HG03520 (cell line): ENCODE results near the gene ARAP3.

ENCODE experiments used
- ATAC-seq: cut with Tn5 transposase; IDR thresholded peaks from one replicate; pipeline ENCODE4 v1.9.1; 2021; ENCODE audit warnings: mild to moderate bottlenecking, moderate library complexity; ENCODE audit not compliant: unreplicated experiment

ARAP3 gene

DNA sequence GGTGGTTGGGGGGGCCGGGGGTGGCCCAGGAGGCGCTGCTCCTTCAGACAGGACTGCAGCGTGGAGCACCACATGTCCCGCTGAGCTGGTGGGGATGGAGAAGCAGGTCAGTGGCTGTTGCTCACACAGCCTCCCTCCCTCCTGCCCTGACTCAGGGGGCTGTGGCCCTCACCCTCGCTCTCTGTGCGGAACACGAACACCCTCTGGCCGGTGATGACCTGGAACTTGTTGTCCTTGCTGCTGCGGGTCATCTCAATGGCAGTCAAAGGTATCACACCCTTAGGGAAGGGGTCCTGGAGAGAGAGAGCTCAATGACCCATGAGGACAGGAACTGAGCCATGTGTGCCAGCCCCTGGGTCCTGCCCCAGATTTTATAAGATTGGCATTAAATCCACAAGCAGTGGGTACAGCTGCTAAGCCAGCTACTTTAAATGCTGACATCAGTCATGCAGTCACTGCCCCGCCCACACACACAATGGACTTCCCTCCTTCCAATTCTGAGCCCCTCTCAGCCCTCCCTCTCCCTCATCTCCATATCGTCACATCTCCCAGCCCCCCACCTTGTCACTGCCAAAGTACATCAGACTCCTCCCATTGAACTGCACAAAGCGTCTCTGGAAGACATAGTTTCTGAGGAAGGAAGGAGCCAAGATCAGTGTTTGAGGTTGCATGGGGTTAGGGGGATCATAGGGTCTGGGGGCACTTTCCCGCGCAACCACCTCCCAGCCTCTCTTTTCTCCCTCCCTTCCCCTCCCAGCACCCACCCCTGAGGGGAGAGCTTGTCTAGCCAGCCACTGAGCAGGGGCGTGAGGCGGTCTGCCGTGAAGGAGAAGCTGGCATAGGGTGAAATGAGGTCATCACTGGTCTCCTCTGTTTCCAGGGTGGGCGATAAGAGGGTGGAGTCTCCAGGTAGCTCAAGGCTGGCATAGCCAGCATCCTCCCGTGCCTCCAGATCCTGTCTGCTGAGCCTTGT, 8.9 kb downstream of the ARAP3 start:
- no peak for ATAC-seq

- no peak for ATAC-seq
Measured at GRCh38 chr5:141672071-141672840, 9.8 kb downstream of the ARAP3 start.

DNA sequence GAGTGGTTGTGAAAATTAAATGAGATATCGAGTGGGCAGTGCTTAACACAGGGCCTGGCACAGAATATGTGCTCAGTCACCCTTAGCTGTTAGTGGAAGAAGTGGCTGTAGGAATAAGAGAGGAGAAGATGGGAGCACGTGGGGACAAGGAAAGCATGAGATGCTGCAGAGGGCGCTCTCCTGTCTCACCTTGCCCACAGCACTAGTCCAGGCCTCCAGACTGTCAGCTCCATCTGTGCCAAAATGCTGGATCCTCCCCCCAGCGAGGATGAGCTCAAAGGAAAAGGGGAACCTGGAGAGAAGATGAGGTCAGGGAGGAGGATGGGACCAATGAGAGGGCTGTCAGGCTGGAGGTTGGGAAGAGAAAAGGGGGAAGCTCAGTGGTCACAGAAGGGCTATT, 12.5 kb downstream of the ARAP3 start:
- ATAC-seq: no peak

- ATAC-seq: no peak
Measured at GRCh38 chr5:141668601-141669265, 13.3 kb downstream of the ARAP3 start.

DNA sequence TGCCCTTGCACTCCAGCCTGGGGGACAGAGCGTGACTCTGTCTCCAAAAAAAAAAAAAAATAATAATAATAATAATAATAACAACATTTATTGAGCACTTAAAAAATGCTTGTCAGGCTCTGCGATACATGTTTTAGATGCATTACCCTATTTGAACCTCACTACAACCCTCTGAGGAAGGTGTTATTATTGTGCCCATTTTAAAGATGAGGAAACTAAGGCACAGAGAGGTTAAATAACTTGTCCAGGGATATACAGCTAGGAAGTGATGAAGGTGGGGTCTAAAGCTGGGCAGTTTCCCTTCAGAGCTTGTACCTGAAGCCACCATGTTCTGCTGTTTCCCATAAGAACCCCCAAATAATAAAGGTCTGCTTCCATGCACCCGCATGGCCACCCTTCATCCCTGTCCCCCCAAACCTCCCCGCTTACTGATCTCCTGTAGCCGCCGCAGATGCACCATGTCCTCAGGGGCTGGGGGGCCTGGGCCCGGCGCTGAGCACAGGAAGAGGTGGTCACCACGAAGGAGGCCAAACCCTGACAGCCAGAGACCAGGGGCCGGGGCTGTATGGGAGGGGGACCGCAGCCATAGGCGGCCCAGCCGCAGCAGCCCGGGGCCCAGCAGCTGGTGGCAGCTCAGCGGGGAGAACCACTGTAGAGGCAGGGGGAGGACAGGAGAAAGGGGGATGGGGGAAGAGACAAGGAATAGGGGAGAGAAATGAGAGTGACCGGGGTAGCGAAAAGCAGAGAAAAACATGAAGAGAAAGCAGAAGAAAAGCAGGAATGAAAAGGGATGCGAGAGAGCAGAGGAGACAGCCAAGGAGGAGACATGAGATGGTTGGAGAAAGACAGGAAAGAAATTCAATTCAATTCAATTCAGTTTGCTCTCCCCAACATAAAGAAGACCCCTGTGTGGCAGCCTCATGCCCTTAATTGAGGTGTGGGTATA, 15.8 kb downstream of the ARAP3 start:
- no peak for ATAC-seq

GRCh38 chr5:141664733-141665461, 17.1 kb downstream of the ARAP3 start:
- peak; percentile 92 for ATAC-seq

- no peak for ATAC-seq
Measured at GRCh38 chr5:141663506-141663905, 18.5 kb downstream of the ARAP3 start.

GRCh38 chr5:141662028-141662427, 20.0 kb downstream of the ARAP3 start:
- no peak for ATAC-seq

DNA sequence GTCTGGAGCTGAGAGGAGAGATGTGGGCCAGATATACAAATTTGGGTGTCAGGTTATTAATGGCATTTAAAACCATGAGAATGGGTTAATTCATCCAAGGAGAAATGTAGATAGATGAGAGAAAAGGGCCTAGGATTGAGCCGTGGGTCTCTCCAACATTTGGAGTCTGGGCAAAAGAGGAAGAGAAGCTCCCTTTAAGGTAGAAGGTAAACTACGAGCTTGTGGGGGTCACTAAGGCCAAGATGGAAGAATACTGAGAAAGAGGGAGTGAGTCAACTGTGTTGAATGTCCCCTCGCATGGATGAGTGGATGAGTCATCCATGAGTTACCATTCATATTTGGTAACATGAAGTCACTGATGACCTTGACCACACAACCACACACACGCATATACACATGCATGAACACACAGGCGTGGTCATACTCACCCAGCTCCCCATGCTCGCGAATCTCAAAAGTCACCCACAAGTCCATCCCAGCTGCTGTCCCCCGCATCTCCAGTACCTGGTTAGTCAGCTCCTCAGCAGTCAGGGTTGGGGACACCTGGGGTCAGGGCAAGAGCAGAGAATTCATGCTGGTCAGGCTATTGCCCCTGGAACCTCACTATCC, 24.0 kb downstream of the ARAP3 start:
- peak; percentile 79 for ATAC-seq

GRCh38 chr5:141657404-141657803, 24.6 kb downstream of the ARAP3 start:
- no peak for ATAC-seq

- no peak for ATAC-seq
Measured at GRCh38 chr5:141656396-141656795, 25.6 kb downstream of the ARAP3 start.

DNA sequence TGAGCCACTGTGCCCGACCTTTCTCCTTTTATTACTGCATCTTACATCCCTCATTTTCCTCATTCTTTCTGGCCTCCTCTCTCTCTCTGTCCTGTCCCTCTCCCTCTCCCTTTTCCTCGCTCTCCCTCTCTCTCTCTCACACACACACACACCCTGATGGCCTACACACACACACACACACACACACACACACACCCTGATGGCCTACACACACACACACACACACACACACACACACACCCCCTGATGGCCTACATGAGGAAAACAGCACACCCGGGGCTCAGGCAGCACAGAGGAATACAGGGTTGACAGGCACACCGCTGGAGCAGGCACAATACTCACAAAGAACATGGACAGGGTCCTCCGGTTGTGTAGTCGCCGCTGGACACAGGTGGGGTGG, 27.0 kb downstream of the ARAP3 start:
- no peak for ATAC-seq

DNA sequence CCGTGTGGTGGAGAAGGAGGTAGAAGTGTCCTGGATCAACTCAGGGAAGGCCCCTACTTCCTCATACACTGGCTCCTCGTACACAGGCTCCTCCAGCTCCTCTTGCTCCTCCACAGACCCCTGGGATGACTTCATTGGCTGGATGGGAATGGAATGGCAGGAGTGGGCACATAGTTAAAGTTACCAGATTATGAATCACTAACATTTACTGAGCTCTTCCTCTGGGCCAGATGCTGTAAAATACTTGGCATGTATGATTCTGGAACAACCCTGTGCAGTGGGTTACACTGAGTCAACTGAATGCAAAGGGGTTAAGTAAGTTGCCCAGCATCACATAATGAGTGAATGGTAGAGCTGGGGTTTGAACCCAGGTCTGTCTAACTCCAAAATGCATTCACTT, 27.7 kb downstream of the ARAP3 start:
- ATAC-seq: no peak

DNA sequence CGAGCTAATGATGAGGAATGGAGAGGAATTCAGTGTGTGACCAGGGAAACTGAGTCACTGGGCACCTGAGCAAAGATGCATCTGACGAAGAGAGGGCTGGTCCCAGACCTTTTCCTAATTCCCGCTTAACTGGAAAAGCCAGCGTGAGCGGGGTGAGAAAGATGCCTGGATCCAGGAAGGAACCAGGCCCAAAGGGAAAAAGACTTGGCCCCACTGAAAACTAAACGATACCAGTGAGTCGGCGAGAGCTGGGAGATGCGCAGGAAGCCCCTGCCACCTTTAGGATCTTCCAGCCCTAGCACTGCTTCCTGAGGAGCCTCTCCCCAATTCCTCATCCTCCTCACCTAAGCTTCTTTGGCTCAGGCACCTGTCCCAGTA, 30.3 kb downstream of the ARAP3 start:
- ATAC-seq: no peak

GRCh38 chr5:141650851-141651727, 30.9 kb downstream of the ARAP3 start, which contains the start of gene FCHSD1:
Gene FCHSD1, minus strand, starts transcription at chr5:141651418. Its CDS starts 50 bp downstream, at chr5:141651368.
- ATAC-seq: peak; percentile 87

- ATAC-seq: no peak
Measured at GRCh38 chr5:141649972-141650371, 32.1 kb downstream of the ARAP3 start.

- ATAC-seq: no peak
Measured at GRCh38 chr5:141649056-141649688, 32.9 kb downstream of the ARAP3 start.

DNA sequence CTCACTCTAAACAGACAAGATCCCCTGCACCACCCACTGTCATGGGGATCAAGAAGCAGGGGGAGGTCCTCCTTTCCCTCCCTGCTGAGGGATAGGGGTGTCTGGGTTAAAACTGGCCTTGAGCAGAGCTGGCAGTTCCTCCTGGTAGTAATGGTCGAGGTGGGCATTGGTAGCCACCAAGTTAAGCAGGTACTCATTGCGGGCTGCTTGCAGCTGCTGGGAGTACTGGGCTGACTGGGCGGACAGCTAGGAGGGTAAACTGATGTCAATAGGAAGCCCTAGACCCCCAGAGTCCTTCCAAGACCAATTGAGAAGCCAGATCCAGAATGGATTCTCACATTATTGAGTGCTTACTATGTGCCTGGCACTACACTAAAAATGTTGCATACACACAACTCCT, 34.2 kb downstream of the ARAP3 start:
- no peak for ATAC-seq
